Sigmoid colon (tissue), 7 donors: Measurements from ENCODE around the gene PARP11. TPM values are rescaled to one million over a fixed set of nuclear protein-coding genes. Genes with fewer than 3 reads are reported as not detected.
A peak's percentile ranks its signal among the peaks of the same experiment; 100 is the strongest.

ENCODE experiments used
- DNase-seq: peaks from one replicate; pipeline ENCODE4 v3.0.0-alpha.2; 2019
- H3K27ac ChIP-seq, 4 donors: fragments of 200-600 bp; sonication (generic); one replicate each; pipeline ENCODE4 v1.5.1; 2016 to 2019; ENCODE audit warnings: mild to moderate bottlenecking in 1 of 4
- H3K27me3 ChIP-seq, 3 donors: fragments of 200-600 bp; sonication (generic); one replicate each; pipeline ENCODE4 v1.5.1; 2019; ENCODE audit warnings: mild to moderate bottlenecking in 1 of 3
- H3K36me3 ChIP-seq, 4 donors: fragments of 200-600 bp; sonication (generic); one replicate each; pipeline ENCODE4 v1.5.1; 2016 to 2019
- H3K4me1 ChIP-seq, 4 donors: fragments of 200-600 bp; sonication (generic); one replicate each; pipeline ENCODE4 v1.5.1; 2017 to 2019
- H3K4me3 ChIP-seq, 4 donors: fragments of 200-600 bp; sonication (generic); one replicate each; pipeline ENCODE4 v1.5.1; 2017 to 2019; ENCODE audit warnings: mild to moderate bottlenecking in 2 of 4, moderate library complexity in 1 of 4
- H3K9me3 ChIP-seq, 4 donors: fragments of 200-600 bp in 3 of 4; sonication (generic) in 3 of 4; one replicate each; pipeline versions ENCODE4 v1.5.1 to v1.6.1; 2013 to 2019
- EP300 ChIP-seq, 4 donors: sonication (generic); formaldehyde crosslinking; IDR thresholded peaks; one replicate each; pipeline ENCODE4 v1.6.1; 2017; ENCODE audit warnings: antibody characterized with exemption in 4 of 4
- POLR2A ChIP-seq, 2 donors: fragments of 450-650 bp; IDR thresholded peaks; one replicate each; pipeline ENCODE4 v1.6.1; 2016; ENCODE audit warnings: antibody characterized with exemption in 2 of 2, mild to moderate bottlenecking in 2 of 2, moderate library complexity in 2 of 2
- POLR2AphosphoS5 ChIP-seq, 4 donors: sonication (generic); formaldehyde crosslinking; IDR thresholded peaks; one replicate each; pipeline ENCODE4 v1.6.1; 2017; ENCODE audit warnings: antibody characterized with exemption in 4 of 4
- WGBS, 2 donors: extraction: QIAGEN DNeasy Blood & Tissue Kit; methylation state at CpG; one replicate each; pipeline ENCODE4 v1.1.7; 2013; 5-methylcytosine and 5-hydroxymethylcytosine counted together
- intact Hi-C: fragments of 100-400 bp; cut with DNase I; formaldehyde crosslinking; loops from one replicate; pipeline ENCODE4 v1.15.1; 2023
- polyA plus RNA-seq, 3 donors: library from polyadenylated mRNA; stranded (reverse); fragments of 200-250 nt; gene quantifications; one replicate each; pipeline ENCODE4 v1.2.3, GENCODE V29; 2013
- total RNA-seq, 4 donors: library from RNA; depleted of rRNA; stranded (reverse); fragments of >200 nt; gene quantifications; one replicate each; pipeline ENCODE4 v1.1.0, GENCODE V29; 2016
- TF ChIP-seq, protein P1 (sequence below), 4 experiments: fragments of 450-650 bp in 3 of 4; fragments of 200-600 bp in 1 of 4; IDR thresholded peaks; one replicate each; pipeline ENCODE4 v1.5.1; 2016 to 2019; ENCODE audit warnings: antibody characterized with exemption in 4 of 4, mild to moderate bottlenecking in 3 of 4, moderate library complexity in 2 of 4
- donor health status: healthy with polysubstance abuse.
- donor health status: Bipolar disorder and iron deficiency.
- donor health status: healthy.

Gene PARP11
- total and polyA plus RNA-seq, 7 donors = 2.4 to 12.1 (median 6.0) TPM

DNA sequence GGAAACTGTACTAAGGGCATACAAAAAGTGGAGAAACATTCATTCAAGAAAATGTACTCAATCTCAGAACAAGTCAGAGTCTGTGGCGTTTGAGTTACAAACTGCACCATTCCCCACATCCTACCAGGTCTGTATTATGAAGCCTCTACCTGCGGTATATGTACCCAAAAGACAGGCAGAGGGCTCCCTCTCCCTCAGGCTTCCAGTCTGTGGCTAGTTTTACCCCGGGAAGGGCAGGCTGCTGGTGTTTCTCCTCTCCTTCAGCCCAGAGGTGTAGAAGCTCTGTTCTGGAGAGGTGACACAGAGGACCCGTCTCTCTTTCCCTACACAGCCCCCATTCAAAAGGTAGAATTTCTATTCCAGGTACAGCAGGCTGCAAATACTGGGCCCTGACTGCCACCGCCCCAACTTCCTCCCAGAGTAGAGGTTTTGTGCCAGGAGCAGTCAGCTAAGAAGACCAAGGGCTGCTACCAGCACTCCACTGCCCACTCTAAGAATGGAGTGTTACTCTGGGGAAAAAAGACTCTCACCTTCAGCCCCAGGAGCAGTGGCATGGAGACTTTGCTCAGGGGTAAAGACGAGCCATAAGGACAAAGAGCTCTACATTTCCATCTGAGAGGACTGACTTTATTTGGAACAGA, 39.4 kb downstream of the PARP11 start:
- H3K4me1 ChIP-seq = peaks cover 0 to 8% (median 0%) of the 10 kb centered on the region in 4 donors
- peaks cover 0 to 10% (median 0%) of the 10 kb centered on the region in 4 donors for H3K36me3 ChIP-seq
- intact Hi-C loops = no loop called here
- WGBS, 2 donors = 90 to 94% methylated on average over 6 of the region's 6 CpGs
- TF ChIP-seq EP300 (IDR thresholded peaks at IDR 0.05) = no peak
- TF ChIP-seq, protein P1, sequence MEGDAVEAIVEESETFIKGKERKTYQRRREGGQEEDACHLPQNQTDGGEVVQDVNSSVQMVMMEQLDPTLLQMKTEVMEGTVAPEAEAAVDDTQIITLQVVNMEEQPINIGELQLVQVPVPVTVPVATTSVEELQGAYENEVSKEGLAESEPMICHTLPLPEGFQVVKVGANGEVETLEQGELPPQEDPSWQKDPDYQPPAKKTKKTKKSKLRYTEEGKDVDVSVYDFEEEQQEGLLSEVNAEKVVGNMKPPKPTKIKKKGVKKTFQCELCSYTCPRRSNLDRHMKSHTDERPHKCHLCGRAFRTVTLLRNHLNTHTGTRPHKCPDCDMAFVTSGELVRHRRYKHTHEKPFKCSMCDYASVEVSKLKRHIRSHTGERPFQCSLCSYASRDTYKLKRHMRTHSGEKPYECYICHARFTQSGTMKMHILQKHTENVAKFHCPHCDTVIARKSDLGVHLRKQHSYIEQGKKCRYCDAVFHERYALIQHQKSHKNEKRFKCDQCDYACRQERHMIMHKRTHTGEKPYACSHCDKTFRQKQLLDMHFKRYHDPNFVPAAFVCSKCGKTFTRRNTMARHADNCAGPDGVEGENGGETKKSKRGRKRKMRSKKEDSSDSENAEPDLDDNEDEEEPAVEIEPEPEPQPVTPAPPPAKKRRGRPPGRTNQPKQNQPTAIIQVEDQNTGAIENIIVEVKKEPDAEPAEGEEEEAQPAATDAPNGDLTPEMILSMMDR (IDR thresholded peaks at IDR 0.05) = no peak
- no peak for TF ChIP-seq POLR2AphosphoS5 (IDR thresholded peaks at IDR 0.05)
- TF ChIP-seq POLR2A (IDR thresholded peaks at IDR 0.05) = no peak
- H3K27ac ChIP-seq = no peak overlapping the region
- H3K9me3 ChIP-seq = no peaks in the 10 kb centered on the region
- no peak for DNase-seq
- H3K4me3 ChIP-seq = no peak overlapping the region
- no peaks in the 10 kb centered on the region for H3K27me3 ChIP-seq

DNA sequence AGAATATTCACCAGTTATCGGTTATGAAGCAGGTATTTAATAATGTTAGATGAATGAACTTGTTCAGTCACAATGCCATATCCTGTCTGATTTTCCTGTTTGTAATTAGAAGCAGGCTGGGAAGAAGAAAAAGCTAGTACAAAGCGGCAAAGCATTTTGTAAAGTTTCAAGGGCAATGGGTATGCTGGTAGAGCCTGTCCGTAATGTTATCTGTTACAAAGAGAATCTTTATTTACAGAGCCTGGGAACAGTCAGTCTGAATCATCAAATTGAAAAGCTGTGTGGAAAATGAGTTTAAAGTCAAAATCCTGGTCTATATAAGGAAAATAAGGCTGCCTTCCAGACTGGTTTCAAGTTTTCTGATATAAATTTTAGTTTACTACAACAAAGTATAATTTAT, 40.5 kb downstream of the PARP11 start:
- no peak for DNase-seq
- peaks cover 0 to 8% (median 0%) of the 10 kb centered on the region in 4 donors for H3K4me1 ChIP-seq
- TF ChIP-seq EP300 (IDR thresholded peaks at IDR 0.05) (no peak), POLR2AphosphoS5 (IDR thresholded peaks at IDR 0.05) (no peak), POLR2A (IDR thresholded peaks at IDR 0.05) (no peak)
- TF ChIP-seq, protein P1 (IDR thresholded peaks at IDR 0.05) = no peak
- peaks cover 0 to 20% (median 0%) of the 10 kb centered on the region in 4 donors for H3K36me3 ChIP-seq
- no peaks in the 10 kb centered on the region for H3K9me3 ChIP-seq
- WGBS, 2 donors = 87 to 90% methylated on average over 3 of the region's 3 CpGs
- H3K27ac ChIP-seq = no peak overlapping the region
- intact Hi-C loops = no loop called here
- H3K27me3 ChIP-seq = no peaks in the 10 kb centered on the region
- no peak overlapping the region for H3K4me3 ChIP-seq

DNA sequence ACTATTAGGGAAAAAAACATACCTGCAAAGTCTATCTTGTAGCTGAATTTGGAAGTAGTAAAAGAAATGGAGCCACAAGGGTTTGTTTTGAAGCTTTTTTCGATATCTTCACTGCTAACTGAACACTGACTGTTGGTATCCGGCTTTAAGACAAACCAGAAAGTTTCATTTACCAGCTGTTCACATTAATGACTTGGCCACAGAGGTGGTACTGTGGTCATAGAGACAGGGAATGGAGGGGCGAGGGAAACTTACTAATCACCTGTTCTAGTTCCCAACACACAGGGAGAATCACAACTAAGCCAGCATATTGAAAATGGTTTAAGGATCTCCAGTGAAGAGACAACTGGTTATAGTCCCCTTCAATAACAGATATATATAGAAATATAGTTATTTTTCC, 44.3 kb downstream of the PARP11 start:
- no peak for DNase-seq
- Histone ChIP-seq H3K4me3 (no peak overlapping the region), H3K27ac (no peak overlapping the region), H3K9me3 (no peaks in the 10 kb centered on the region), H3K36me3 (peaks cover 0 to 42% (median 0%) of the 10 kb centered on the region in 4 donors), H3K27me3 (no peaks in the 10 kb centered on the region), H3K4me1 (peaks cover 0 to 4% (median 0%) of the 10 kb centered on the region in 4 donors)
- no peak for TF ChIP-seq EP300 (IDR thresholded peaks at IDR 0.05)
- TF ChIP-seq POLR2A (IDR thresholded peaks at IDR 0.05) = no peak
- no peak for TF ChIP-seq POLR2AphosphoS5 (IDR thresholded peaks at IDR 0.05)
- TF ChIP-seq, protein P1 (IDR thresholded peaks at IDR 0.05) = no peak
- 94 to 96% methylated on average over 3 of the region's 3 CpGs for WGBS, 2 donors
- intact Hi-C loops = no loop called here

DNA sequence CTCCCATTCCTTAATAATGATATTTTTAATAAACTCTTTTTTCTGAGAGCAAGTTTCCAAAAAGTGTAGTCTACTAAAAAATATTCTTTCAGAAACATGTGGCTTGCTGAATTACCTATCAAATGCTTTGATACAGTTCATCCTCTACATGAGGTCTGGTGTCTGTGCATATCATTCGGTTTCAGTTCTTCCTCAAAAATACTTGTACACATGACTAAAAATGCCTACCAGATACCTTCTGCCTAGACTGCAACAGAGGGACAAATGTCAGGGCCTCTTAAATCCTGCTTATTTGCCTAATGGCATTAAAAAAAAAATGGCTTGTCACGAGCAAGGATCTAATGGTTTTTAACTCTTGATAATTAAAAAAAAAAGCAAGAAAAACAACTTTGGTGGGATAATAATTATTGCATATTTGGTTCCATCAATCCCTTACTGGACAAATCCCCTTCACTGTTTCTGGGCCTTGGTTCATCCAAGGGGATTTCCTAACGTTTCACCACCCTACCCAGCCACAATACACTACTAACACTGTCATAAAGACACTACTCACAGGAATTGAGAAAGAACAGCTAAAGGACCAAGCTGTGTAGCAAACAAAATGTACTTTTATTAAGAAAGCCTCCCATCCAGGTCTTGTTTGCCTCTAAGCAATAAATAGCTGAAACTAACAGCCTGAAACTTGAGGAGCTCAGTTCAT, 45.7 kb downstream of the PARP11 start:
- H3K27me3 ChIP-seq = no peaks in the 10 kb centered on the region
- H3K4me1 ChIP-seq = no peaks in the 10 kb centered on the region
- H3K9me3 ChIP-seq = no peaks in the 10 kb centered on the region
- no peak overlapping the region for H3K27ac ChIP-seq
- no peak for DNase-seq
- TF ChIP-seq POLR2A (IDR thresholded peaks at IDR 0.05) = no peak
- H3K4me3 ChIP-seq = no peak overlapping the region
- intact Hi-C loops = no loop called here
- WGBS, 2 donors = 87 to 89% methylated on average over 3 of the region's 3 CpGs
- peaks cover 0 to 42% (median 0%) of the 10 kb centered on the region in 4 donors for H3K36me3 ChIP-seq

DNA sequence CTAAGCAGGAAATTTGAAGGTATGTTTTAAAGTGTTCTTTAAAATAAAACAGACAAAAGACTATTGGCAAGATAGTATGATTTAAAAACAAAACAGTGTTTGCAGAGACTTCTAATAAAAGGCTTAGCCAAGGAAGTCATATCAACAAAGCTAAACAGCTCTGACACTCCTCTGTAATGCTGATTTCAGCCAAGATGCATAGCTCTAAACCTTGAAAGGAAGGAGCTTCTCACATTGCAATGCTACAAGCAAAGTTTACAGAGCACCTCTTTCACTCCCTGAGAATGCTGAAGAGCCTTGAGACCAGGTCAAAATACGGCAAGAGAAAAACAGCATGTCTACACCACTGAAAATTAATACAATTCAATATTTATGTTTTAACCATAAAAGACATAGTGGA, 51.8 kb downstream of the PARP11 start:
- no peak overlapping the region for H3K4me3 ChIP-seq
- peaks cover 0 to 14% (median 0%) of the 10 kb centered on the region in 4 donors for H3K36me3 ChIP-seq
- 96% methylated on average over 1 of the region's 1 CpG for WGBS, 2 donors
- peaks cover 0 to 16% (median 14%) of the 10 kb centered on the region in 4 donors for H3K4me1 ChIP-seq
- intact Hi-C loops = no loop called here
- TF ChIP-seq POLR2AphosphoS5 (IDR thresholded peaks at IDR 0.05) = peak in 2 of 4 donors; percentile 19 to 57
- no peak for TF ChIP-seq POLR2A (IDR thresholded peaks at IDR 0.05)
- DNase-seq = no peak
- no peaks in the 10 kb centered on the region for H3K27me3 ChIP-seq
- no peaks in the 10 kb centered on the region for H3K9me3 ChIP-seq
- H3K27ac ChIP-seq = peak overlapping the region in 2 of 4 donors; percentile 6 to 9
